ENCODE measurements around the gene RBM5.

The RBM5 gene

GRCh38 chr3:50121072-50122032, 32.6 kb downstream of the RBM5 start:
- Histone ChIP-seq H3K36me3 (ENCODE audit: control insufficient read depth, insufficient read depth, low read length) (peaks cover 20% of the 10 kb centered on the region), H3K4me3 (ENCODE audit: low read length) (no peak overlapping the region), H3K18ac (ENCODE audit: low read length) (no peak overlapping the region), H3K9ac (ENCODE audit: low read length) (no peak overlapping the region), H3K4ac (ENCODE audit: low read depth, low read length) (no peak overlapping the region), H4K8ac (ENCODE audit: low read depth, low read length) (no peak overlapping the region), H3K79me1 (ENCODE audit: low read length) (no peaks in the 10 kb centered on the region), H2BK120ac (ENCODE audit: low read depth, low read length) (no peak overlapping the region), H2BK15ac (replicated peaks; ENCODE audit: low read depth) (no peak overlapping the region), H3K56ac (ENCODE audit: low read length) (no peak overlapping the region), H3K4me2 (ENCODE audit: low read length) (no peak overlapping the region), H3K23ac (ENCODE audit: low read length) (no peak overlapping the region), H4K5ac (ENCODE audit: low read length) (no peak overlapping the region), H2AK5ac (ENCODE audit: low read length) (no peak overlapping the region), H3K4me1 (ENCODE audit: control insufficient read depth, low read depth, low read length) (peaks cover 10% of the 10 kb centered on the region), H3K27me3 (ENCODE audit: insufficient read depth, low read length, poor library complexity) (no peaks in the 10 kb centered on the region), H3K79me2 (ENCODE audit: control insufficient read depth, insufficient read depth, low read length) (no peaks in the 10 kb centered on the region), H3K27ac (ENCODE audit: low read depth, low read length) (no peak overlapping the region), H2BK5ac (ENCODE audit: low read length) (no peak overlapping the region)
- DNase-seq: peak; percentile 85
- no CpG with 5 or more reads among the region's 13 CpGs for WGBS (ENCODE audit: extremely low coverage, insufficient coverage, low lambda C conversion rate)

GRCh38 chr3:50122071-50122470, 33.4 kb downstream of the RBM5 start:
- Histone ChIP-seq H3K9ac (ENCODE audit: low read length) (no peak overlapping the region), H4K8ac (ENCODE audit: low read depth, low read length) (no peak overlapping the region), H3K36me3 (ENCODE audit: control insufficient read depth, insufficient read depth, low read length) (peaks cover 15% of the 10 kb centered on the region), H2BK5ac (ENCODE audit: low read length) (no peak overlapping the region), H2BK15ac (replicated peaks; ENCODE audit: low read depth) (no peak overlapping the region), H3K79me1 (ENCODE audit: low read length) (no peaks in the 10 kb centered on the region), H4K5ac (ENCODE audit: low read length) (no peak overlapping the region), H3K4me2 (ENCODE audit: low read length) (no peak overlapping the region), H2AK5ac (ENCODE audit: low read length) (no peak overlapping the region), H3K79me2 (ENCODE audit: control insufficient read depth, insufficient read depth, low read length) (no peaks in the 10 kb centered on the region), H3K56ac (ENCODE audit: low read length) (no peak overlapping the region), H3K27ac (ENCODE audit: low read depth, low read length) (no peak overlapping the region), H3K27me3 (ENCODE audit: insufficient read depth, low read length, poor library complexity) (no peaks in the 10 kb centered on the region), H3K4me1 (ENCODE audit: control insufficient read depth, low read depth, low read length) (peaks cover 14% of the 10 kb centered on the region), H3K4ac (ENCODE audit: low read depth, low read length) (no peak overlapping the region), H2BK120ac (ENCODE audit: low read depth, low read length) (no peak overlapping the region), H3K18ac (ENCODE audit: low read length) (no peak overlapping the region), H3K23ac (ENCODE audit: low read length) (no peak overlapping the region), H3K4me3 (ENCODE audit: low read length) (no peak overlapping the region)
- no CpG with 5 or more reads among the region's 2 CpGs for WGBS (ENCODE audit: extremely low coverage, insufficient coverage, low lambda C conversion rate)
- DNase-seq: no peak

- no peak for DNase-seq
- no peak overlapping the region for H3K18ac ChIP-seq (ENCODE audit: low read length)
- no peaks in the 10 kb centered on the region for H3K27me3 ChIP-seq (ENCODE audit: insufficient read depth, low read length, poor library complexity)
- H2BK120ac ChIP-seq (ENCODE audit: low read depth, low read length): no peak overlapping the region
- no CpG with 5 or more reads among the region's 14 CpGs for WGBS (ENCODE audit: extremely low coverage, insufficient coverage, low lambda C conversion rate)
- H3K9ac ChIP-seq (ENCODE audit: low read length): no peak overlapping the region
- H3K79me1 ChIP-seq (ENCODE audit: low read length): no peaks in the 10 kb centered on the region
- H3K23ac ChIP-seq (ENCODE audit: low read length): no peak overlapping the region
- H2AK5ac ChIP-seq (ENCODE audit: low read length): no peak overlapping the region
- H3K4me3 ChIP-seq (ENCODE audit: low read length): no peak overlapping the region
- no peak overlapping the region for H3K4ac ChIP-seq (ENCODE audit: low read depth, low read length)
- H3K36me3 ChIP-seq (ENCODE audit: control insufficient read depth, insufficient read depth, low read length): peaks cover 11% of the 10 kb centered on the region
- no peak overlapping the region for H3K4me2 ChIP-seq (ENCODE audit: low read length)
- no peak overlapping the region for H4K5ac ChIP-seq (ENCODE audit: low read length)
- H3K56ac ChIP-seq (ENCODE audit: low read length): no peak overlapping the region
- no peak overlapping the region for H2BK15ac ChIP-seq (replicated peaks; ENCODE audit: low read depth)
- H3K79me2 ChIP-seq (ENCODE audit: control insufficient read depth, insufficient read depth, low read length): no peaks in the 10 kb centered on the region
- H2BK5ac ChIP-seq (ENCODE audit: low read length): no peak overlapping the region
- no peak overlapping the region for H4K8ac ChIP-seq (ENCODE audit: low read depth, low read length)
- peaks cover 14% of the 10 kb centered on the region for H3K4me1 ChIP-seq (ENCODE audit: control insufficient read depth, low read depth, low read length)
- H3K27ac ChIP-seq (ENCODE audit: low read depth, low read length): no peak overlapping the region
These were observed 34.1 kb downstream of the RBM5 start for GRCh38 chr3:50122661-50123391.

- no peak for DNase-seq
- Histone ChIP-seq H3K36me3 (ENCODE audit: control insufficient read depth, insufficient read depth, low read length) (peaks cover 6% of the 10 kb centered on the region), H4K5ac (ENCODE audit: low read length) (no peak overlapping the region), H3K56ac (ENCODE audit: low read length) (no peak overlapping the region), H3K79me1 (ENCODE audit: low read length) (no peaks in the 10 kb centered on the region), H3K23ac (ENCODE audit: low read length) (no peak overlapping the region), H4K8ac (ENCODE audit: low read depth, low read length) (no peak overlapping the region), H2BK5ac (ENCODE audit: low read length) (no peak overlapping the region), H3K4ac (ENCODE audit: low read depth, low read length) (no peak overlapping the region), H3K4me2 (ENCODE audit: low read length) (no peak overlapping the region), H3K79me2 (ENCODE audit: control insufficient read depth, insufficient read depth, low read length) (no peaks in the 10 kb centered on the region), H3K9ac (ENCODE audit: low read length) (no peak overlapping the region), H3K4me1 (ENCODE audit: control insufficient read depth, low read depth, low read length) (peaks cover 14% of the 10 kb centered on the region), H3K18ac (ENCODE audit: low read length) (no peak overlapping the region), H3K4me3 (ENCODE audit: low read length) (no peak overlapping the region), H3K27me3 (ENCODE audit: insufficient read depth, low read length, poor library complexity) (no peaks in the 10 kb centered on the region), H2BK15ac (replicated peaks; ENCODE audit: low read depth) (no peak overlapping the region), H2BK120ac (ENCODE audit: low read depth, low read length) (no peak overlapping the region), H3K27ac (ENCODE audit: low read depth, low read length) (no peak overlapping the region), H2AK5ac (ENCODE audit: low read length) (no peak overlapping the region)
- no CpG with 5 or more reads among the region's 4 CpGs for WGBS (ENCODE audit: extremely low coverage, insufficient coverage, low lambda C conversion rate)
These were observed 34.8 kb downstream of the RBM5 start for GRCh38 chr3:50123394-50124051.

GRCh38 chr3:50124052-50124799, 35.5 kb downstream of the RBM5 start:
- H3K4me1 ChIP-seq (ENCODE audit: control insufficient read depth, low read depth, low read length): peaks cover 14% of the 10 kb centered on the region
- WGBS (ENCODE audit: extremely low coverage, insufficient coverage, low lambda C conversion rate): no CpG with 5 or more reads among the region's 15 CpGs
- H3K9ac ChIP-seq (ENCODE audit: low read length): no peak overlapping the region
- no peak overlapping the region for H2BK5ac ChIP-seq (ENCODE audit: low read length)
- H3K4me2 ChIP-seq (ENCODE audit: low read length): no peak overlapping the region
- peaks cover 4% of the 10 kb centered on the region for H3K36me3 ChIP-seq (ENCODE audit: control insufficient read depth, insufficient read depth, low read length)
- H3K27me3 ChIP-seq (ENCODE audit: insufficient read depth, low read length, poor library complexity): no peaks in the 10 kb centered on the region
- no peak overlapping the region for H3K27ac ChIP-seq (ENCODE audit: low read depth, low read length)
- H2BK120ac ChIP-seq (ENCODE audit: low read depth, low read length): no peak overlapping the region
- H3K4me3 ChIP-seq (ENCODE audit: low read length): no peak overlapping the region
- H3K23ac ChIP-seq (ENCODE audit: low read length): no peak overlapping the region
- no peak overlapping the region for H2BK15ac ChIP-seq (replicated peaks; ENCODE audit: low read depth)
- H3K79me2 ChIP-seq (ENCODE audit: control insufficient read depth, insufficient read depth, low read length): no peaks in the 10 kb centered on the region
- no peak overlapping the region for H3K18ac ChIP-seq (ENCODE audit: low read length)
- no peak for DNase-seq
- H3K56ac ChIP-seq (ENCODE audit: low read length): no peak overlapping the region
- no peak overlapping the region for H3K4ac ChIP-seq (ENCODE audit: low read depth, low read length)
- H4K5ac ChIP-seq (ENCODE audit: low read length): no peak overlapping the region
- no peak overlapping the region for H2AK5ac ChIP-seq (ENCODE audit: low read length)
- no peak overlapping the region for H4K8ac ChIP-seq (ENCODE audit: low read depth, low read length)
- H3K79me1 ChIP-seq (ENCODE audit: low read length): no peaks in the 10 kb centered on the region
